ENCODE results near the gene AXIN1. TPM values are rescaled to one million over a fixed set of nuclear protein-coding genes. Genes with fewer than 3 reads are reported as not detected.
A peak's percentile ranks its signal among the peaks of the same experiment; 100 is the strongest.
"Not testable (repeated sequence)": the region's sequence is repeated elsewhere in the genome, so short reads cannot be mapped to it uniquely, and the experiment has no call there.

Gene AXIN1
- total RNA-seq, 2 experiments from 2014 or later: 17.5 to 17.9 TPM

GRCh38 chr16:363766-364490 is 11.4 kb upstream of the AXIN1 start:
- CTCF ChIA-PET: interaction anchor here (0.6 kb wide), 1 partner anchor 257 kb away, joined by 3 read pairs; no protein-coding TSS in a partner anchor
- H3K9me3 Mint-ChIP-seq: no peaks in the 10 kb centered on the region
- intact Hi-C loops (cut with micrococcal nuclease): no loop called here
- no peaks in the 10 kb centered on the region for H3K27me3 Mint-ChIP-seq (ENCODE audit: low read depth)
- DNase-seq: no peak
- no peak overlapping the region for H3K27ac Mint-ChIP-seq
- H3K36me3 Mint-ChIP-seq (ENCODE audit: low read depth): peaks cover 3% of the 10 kb centered on the region
- peaks cover 4% of the 10 kb centered on the region for H3K4me1 Mint-ChIP-seq (ENCODE audit: low read depth)
- H3K4me3 Mint-ChIP-seq: no peak overlapping the region

- intact Hi-C loops (cut with micrococcal nuclease): no loop called here
- CTCF ChIA-PET: interaction anchor here (0.6 to 3.1 kb wide), 6 partner anchors 128 to 297 kb away, joined by 4 to 17 read pairs (median 11); no protein-coding TSS in a partner anchor
- DNase-seq: no peak
- Mint-ChIP-seq H3K9me3 (no peaks in the 10 kb centered on the region), H3K4me3 (no peak overlapping the region), H3K36me3 (ENCODE audit: low read depth) (peaks cover 3% of the 10 kb centered on the region), H3K4me1 (ENCODE audit: low read depth) (peaks cover 4% of the 10 kb centered on the region), H3K27me3 (ENCODE audit: low read depth) (no peaks in the 10 kb centered on the region), H3K27ac (no peak overlapping the region)
These were observed 10.7 kb upstream of the AXIN1 start for GRCh38 chr16:363110-363765.

- H3K4me3 Mint-ChIP-seq; H3K4me1 Mint-ChIP-seq (ENCODE audit: low read depth); H3K27me3 Mint-ChIP-seq (ENCODE audit: low read depth); H3K27ac Mint-ChIP-seq; H3K36me3 Mint-ChIP-seq (ENCODE audit: low read depth); H3K9me3 Mint-ChIP-seq; DNase-seq: not testable (repeated sequence)
- intact Hi-C loops (cut with micrococcal nuclease): loop anchor here (1.0 kb wide), 3 partner anchors 181 to 297 kb away; no protein-coding TSS in a partner anchor
- CTCF ChIA-PET: interaction anchor here (0.6 to 3.1 kb wide), 16 partner anchors 8 to 297 kb away, joined by 3 to 17 read pairs (median 6); partner anchors contain the start of genes AXIN1 and MRPL28
These were observed 10.1 kb upstream of the AXIN1 start for GRCh38 chr16:362702-362999.

- CTCF ChIA-PET: interaction anchor here (0.6 to 3.1 kb wide), 21 partner anchors 9 to 296 kb away, joined by 3 to 17 read pairs (median 6); partner anchors contain the start of genes AXIN1 and MRPL28
- DNase-seq: peak; percentile 85
- no peaks in the 10 kb centered on the region for H3K9me3 Mint-ChIP-seq
- H3K4me1 Mint-ChIP-seq (ENCODE audit: low read depth): peaks cover 4% of the 10 kb centered on the region
- H3K36me3 Mint-ChIP-seq (ENCODE audit: low read depth): peaks cover 2% of the 10 kb centered on the region
- no peak overlapping the region for H3K27ac Mint-ChIP-seq
- H3K4me3 Mint-ChIP-seq: no peak overlapping the region
- no peaks in the 10 kb centered on the region for H3K27me3 Mint-ChIP-seq (ENCODE audit: low read depth)
- intact Hi-C loops (cut with micrococcal nuclease): loop anchor here (1.0 kb wide), 3 partner anchors 181 to 297 kb away; no protein-coding TSS in a partner anchor
These were observed 9.6 kb upstream of the AXIN1 start for GRCh38 chr16:361872-362701.

GRCh38 chr16:361341-361871 is 8.9 kb upstream of the AXIN1 start:
- no peaks in the 10 kb centered on the region for H3K27me3 Mint-ChIP-seq (ENCODE audit: low read depth)
- H3K4me3 Mint-ChIP-seq: no peak overlapping the region
- no peak overlapping the region for H3K27ac Mint-ChIP-seq
- H3K36me3 Mint-ChIP-seq (ENCODE audit: low read depth): no peaks in the 10 kb centered on the region
- CTCF ChIA-PET: interaction anchor here (0.6 to 3.1 kb wide), 20 partner anchors 9 to 296 kb away, joined by 3 to 17 read pairs (median 6); partner anchors contain the start of gene MRPL28
- peaks cover 4% of the 10 kb centered on the region for H3K4me1 Mint-ChIP-seq (ENCODE audit: low read depth)
- no peaks in the 10 kb centered on the region for H3K9me3 Mint-ChIP-seq
- no peak for DNase-seq
- intact Hi-C loops (cut with micrococcal nuclease): no loop called here

- no peaks in the 10 kb centered on the region for H3K9me3 Mint-ChIP-seq
- CTCF ChIA-PET: interaction anchor here (1.0 to 3.1 kb wide), 10 partner anchors 10 to 295 kb away, joined by 4 to 17 read pairs (median 6); partner anchors contain the start of gene MRPL28
- H3K4me1 Mint-ChIP-seq (ENCODE audit: low read depth): peaks cover 4% of the 10 kb centered on the region
- no peak overlapping the region for H3K27ac Mint-ChIP-seq
- no peaks in the 10 kb centered on the region for H3K36me3 Mint-ChIP-seq (ENCODE audit: low read depth)
- DNase-seq: no peak
- H3K4me3 Mint-ChIP-seq: no peak overlapping the region
- intact Hi-C loops (cut with micrococcal nuclease): no loop called here
- no peaks in the 10 kb centered on the region for H3K27me3 Mint-ChIP-seq (ENCODE audit: low read depth)
These were observed 8.3 kb upstream of the AXIN1 start for GRCh38 chr16:360698-361336.

- DNase-seq: no peak
- Mint-ChIP-seq H3K27me3 (ENCODE audit: low read depth) (no peaks in the 10 kb centered on the region), H3K9me3 (no peaks in the 10 kb centered on the region), H3K36me3 (ENCODE audit: low read depth) (no peaks in the 10 kb centered on the region), H3K4me1 (ENCODE audit: low read depth) (peaks cover 10% of the 10 kb centered on the region), H3K27ac (no peak overlapping the region), H3K4me3 (no peak overlapping the region)
- CTCF ChIA-PET: interaction anchor here (1.4 to 3.1 kb wide), 2 partner anchors 132 to 294 kb away, joined by 5 to 13 read pairs; no protein-coding TSS in a partner anchor
- intact Hi-C loops (cut with micrococcal nuclease): no loop called here
These were observed 7.6 kb upstream of the AXIN1 start for GRCh38 chr16:359871-360697.

GRCh38 chr16:359067-359763 is 6.7 kb upstream of the AXIN1 start:
- Mint-ChIP-seq H3K36me3 (ENCODE audit: low read depth) (no peaks in the 10 kb centered on the region), H3K4me3 (no peak overlapping the region), H3K9me3 (no peaks in the 10 kb centered on the region), H3K27ac (no peak overlapping the region), H3K4me1 (ENCODE audit: low read depth) (peaks cover 16% of the 10 kb centered on the region), H3K27me3 (ENCODE audit: low read depth) (no peaks in the 10 kb centered on the region)
- intact Hi-C loops (cut with micrococcal nuclease): no loop called here
- CTCF ChIA-PET: no interaction called here
- DNase-seq: no peak

- H3K9me3 Mint-ChIP-seq: no peaks in the 10 kb centered on the region
- DNase-seq: no peak
- no peaks in the 10 kb centered on the region for H3K27me3 Mint-ChIP-seq (ENCODE audit: low read depth)
- H3K4me1 Mint-ChIP-seq (ENCODE audit: low read depth): peaks cover 18% of the 10 kb centered on the region
- H3K27ac Mint-ChIP-seq: no peak overlapping the region
- CTCF ChIA-PET: interaction anchor here (1.1 kb wide), 1 partner anchor 251 kb away, joined by 3 read pairs; no protein-coding TSS in a partner anchor
- H3K36me3 Mint-ChIP-seq (ENCODE audit: low read depth): no peaks in the 10 kb centered on the region
- no peak overlapping the region for H3K4me3 Mint-ChIP-seq
- intact Hi-C loops (cut with micrococcal nuclease): no loop called here
These were observed 4.2 kb upstream of the AXIN1 start for GRCh38 chr16:356741-357140.

- no peak overlapping the region for H3K4me3 Mint-ChIP-seq
- H3K36me3 Mint-ChIP-seq (ENCODE audit: low read depth): peaks cover 4% of the 10 kb centered on the region
- H3K27ac Mint-ChIP-seq: no peak overlapping the region
- no peaks in the 10 kb centered on the region for H3K27me3 Mint-ChIP-seq (ENCODE audit: low read depth)
- no peak for DNase-seq
- H3K4me1 Mint-ChIP-seq (ENCODE audit: low read depth): peaks cover 31% of the 10 kb centered on the region
- intact Hi-C loops (cut with micrococcal nuclease): loop anchor here (5.0 kb wide), 1 partner anchor 103 kb away; no protein-coding TSS in a partner anchor
- H3K9me3 Mint-ChIP-seq: no peaks in the 10 kb centered on the region
- CTCF ChIA-PET: interaction anchor here (1.5 kb wide), 1 partner anchor 258 kb away, joined by 7 read pairs; no protein-coding TSS in a partner anchor
These were observed 2.5 kb upstream of the AXIN1 start for GRCh38 chr16:354971-355461.

Data from activated naive CD4-positive, alpha-beta T cell treated with anti-CD3 and anti-CD28 coated beads for 36 hours (primary cell).